Liver (tissue), 9 donors: ENCODE measurements around the gene CNIH3. TPM values are rescaled to one million over a fixed set of nuclear protein-coding genes. Genes with fewer than 3 reads are reported as not detected.

Experiments
- DNase-seq: peaks from one replicate; pipeline ENCODE4 v3.0.0-alpha.2; 2017; ENCODE audit warnings: low spot score
- H3K27ac ChIP-seq, 2 donors: one replicate each; pipeline ENCODE4 v1.7.0; 2013; ENCODE audit warnings: inconsistent platforms in 2 of 2, low read length in 2 of 2, control low read depth in 1 of 2, low read depth in 1 of 2, mild to moderate bottlenecking in 1 of 2
- H3K27me3 ChIP-seq, 4 donors: one replicate each; pipeline versions ENCODE4 v1.6.1 to v1.7.0; 2013; ENCODE audit warnings: low read length in 3 of 4, inconsistent platforms in 1 of 4, mild to moderate bottlenecking in 1 of 4, moderate library complexity in 1 of 4; ENCODE audit not compliant: control insufficient read depth in 4 of 4, insufficient read depth in 4 of 4
- H3K36me3 ChIP-seq, 4 donors: one replicate each; pipeline versions ENCODE4 v1.6.1 to v1.7.0; 2013; ENCODE audit warnings: low read length in 3 of 4, mild to moderate bottlenecking in 3 of 4, low read depth in 1 of 4, moderate library complexity in 1 of 4; ENCODE audit not compliant: control insufficient read depth in 4 of 4, insufficient read depth in 3 of 4
- H3K4me1 ChIP-seq, 4 donors: one replicate each; pipeline versions ENCODE4 v1.6.1 to v1.7.0; 2013; ENCODE audit warnings: low read length in 3 of 4, mild to moderate bottlenecking in 3 of 4, moderate library complexity in 1 of 4; ENCODE audit not compliant: control insufficient read depth in 4 of 4, insufficient read depth in 4 of 4
- H3K4me3 ChIP-seq, 3 donors: one replicate each; pipeline versions ENCODE4 v1.6.1 to v1.7.0; 2013; ENCODE audit warnings: low read length in 3 of 3, control low read depth in 1 of 3, low read depth in 1 of 3, mild to moderate bottlenecking in 1 of 3
- H3K9ac ChIP-seq, 2 donors: one replicate each; pipeline ENCODE4 v1.7.0; 2013; ENCODE audit warnings: low read length in 2 of 2, mild to moderate bottlenecking in 2 of 2, moderate library complexity in 2 of 2, control low read depth in 1 of 2, low read depth in 1 of 2
- H3K9me3 ChIP-seq, 4 donors: one replicate each; pipeline versions ENCODE4 v1.6.1 to v1.7.0; 2013; ENCODE audit warnings: low read length in 3 of 4; ENCODE audit not compliant: control insufficient read depth in 4 of 4
- CTCF ChIP-seq: fragments of 150-350 bp; IDR thresholded peaks from 2 replicates; pipeline ENCODE4 v1.5.1; 2017; ENCODE audit warnings: improper control_type of control experiment, low read depth, low read length; ENCODE audit not compliant: missing input control
- EGR1 ChIP-seq, 2 donors: IDR thresholded peaks; 2 replicates each; pipeline ENCODE4 v1.6.1; 2016 to 2018; ENCODE audit warnings: antibody characterized with exemption in 2 of 2, low read depth in 2 of 2
- FOXA1 ChIP-seq: IDR thresholded peaks from 2 replicates; pipeline ENCODE4 v1.6.1; 2016; ENCODE audit warnings: antibody characterized with exemption
- FOXA2 ChIP-seq: IDR thresholded peaks from 2 replicates; pipeline ENCODE4 v1.6.1; 2016; ENCODE audit warnings: antibody characterized with exemption
- GABPA ChIP-seq, 2 donors: IDR thresholded peaks in 1 of 2; conservative IDR thresholded peaks in 1 of 2; 2 replicates each; pipeline ENCODE4 v1.6.1; 2016; ENCODE audit warnings: antibody characterized with exemption in 2 of 2, mild to moderate bottlenecking in 1 of 2, moderate library complexity in 1 of 2
- HNF4A ChIP-seq, 2 donors: conservative IDR thresholded peaks; 2 replicates each; pipeline ENCODE4 v1.6.1; 2016; ENCODE audit warnings: antibody characterized with exemption in 2 of 2, mild to moderate bottlenecking in 2 of 2
- HNF4G ChIP-seq: IDR thresholded peaks from 2 replicates; pipeline ENCODE4 v1.6.1; 2016; ENCODE audit warnings: antibody characterized with exemption
- JUND ChIP-seq, 2 donors: IDR thresholded peaks; 2 replicates each; pipeline ENCODE4 v1.6.1; 2016; ENCODE audit warnings: antibody characterized with exemption in 2 of 2
- MAX ChIP-seq: IDR thresholded peaks from 2 replicates; pipeline ENCODE4 v1.6.1; 2016; ENCODE audit warnings: antibody characterized with exemption
- NR2F2 ChIP-seq: IDR thresholded peaks from 2 replicates; pipeline ENCODE4 v1.6.1; 2016; ENCODE audit warnings: antibody characterized with exemption
- RAD21 ChIP-seq, 2 donors: IDR thresholded peaks; 2 replicates each; pipeline ENCODE4 v1.6.1; 2016; ENCODE audit warnings: antibody characterized with exemption in 2 of 2, mild to moderate bottlenecking in 2 of 2
- REST ChIP-seq: IDR thresholded peaks from 2 replicates; pipeline ENCODE4 v1.6.1; 2016; ENCODE audit warnings: antibody characterized with exemption, mild to moderate bottlenecking
- RXRA ChIP-seq, 2 donors: IDR thresholded peaks; 2 replicates each; pipeline ENCODE4 v1.6.1; 2017 to 2018; ENCODE audit warnings: antibody characterized with exemption in 2 of 2, mild to moderate bottlenecking in 1 of 2
- SP1 ChIP-seq: IDR thresholded peaks from 2 replicates; pipeline ENCODE4 v1.6.1; 2018; ENCODE audit warnings: antibody characterized with exemption, mild to moderate bottlenecking
- TAF1 ChIP-seq: conservative IDR thresholded peaks from 2 replicates; pipeline ENCODE4 v1.6.1; 2016; ENCODE audit warnings: antibody characterized with exemption, mild to moderate bottlenecking
- YY1 ChIP-seq: IDR thresholded peaks from 2 replicates; pipeline ENCODE4 v1.6.1; 2016; ENCODE audit warnings: antibody characterized with exemption, mild to moderate bottlenecking
- WGBS: extraction: QIAGEN DNeasy Blood & Tissue Kit; methylation state at CpG from one replicate; pipeline ENCODE4 v1.1.7; 2013; 5-methylcytosine and 5-hydroxymethylcytosine counted together
- polyA plus RNA-seq, 2 donors: library from polyadenylated mRNA; stranded (reverse) in 1 of 2; unstranded in 1 of 2; fragments of 200-250 nt in 1 of 2; fragments of >200 nt in 1 of 2; fragmentation: Nextera tagmentation in 1 of 2; extraction: Ambion mirVana in 1 of 2; gene quantifications; one replicate each; pipeline versions ENCODE4 v1.2.1 to v1.2.3, GENCODE V29; 2013 to 2015
- total RNA-seq, 2 donors: library from RNA; depleted of rRNA; stranded (reverse); fragments of >200 nt; gene quantifications; one replicate each; pipeline ENCODE4 v1.2.3, GENCODE V29; 2014
- donor health status: healthy.
- donor health status: healthy.
- donor health status: healthy.
- donor health status: healthy.
- donor health status: healthy.

Gene CNIH3
- total and polyA plus RNA-seq, 4 donors, result 0.39 to 1.0 (median 0.93) TPM

GRCh38 chr1:224670506-224670905, 54.4 kb downstream of the CNIH3 start (continued):
- TF ChIP-seq REST, result no peak
- no peak for TF ChIP-seq YY1
- TF ChIP-seq RXRA (IDR thresholded peaks at IDR 0.05), result no peak
- TF ChIP-seq HNF4A (conservative IDR thresholded peaks at IDR 0.05), result no peak
- no peak for TF ChIP-seq SP1
- no peak for TF ChIP-seq FOXA2

GRCh38 chr1:224671076-224671475, 55.0 kb downstream of the CNIH3 start:
- H3K9me3 ChIP-seq, result no peaks in the 10 kb centered on the region
- H3K36me3 ChIP-seq, result no peaks in the 10 kb centered on the region
- no peak overlapping the region for H3K4me3 ChIP-seq
- 76% methylated on average over 1 of the region's 1 CpG for WGBS
- no peaks in the 10 kb centered on the region for H3K4me1 ChIP-seq
- no peak for DNase-seq
- no peak overlapping the region for H3K9ac ChIP-seq
- no peak for TF ChIP-seq RXRA (IDR thresholded peaks at IDR 0.05)
- no peak for TF ChIP-seq SP1
- no peak overlapping the region for H3K27ac ChIP-seq
- no peaks in the 10 kb centered on the region for H3K27me3 ChIP-seq

- Histone ChIP-seq H3K9me3 (no peaks in the 10 kb centered on the region), H3K36me3 (no peaks in the 10 kb centered on the region), H3K27ac (no peak overlapping the region), H3K4me1 (no peaks in the 10 kb centered on the region), H3K27me3 (no peaks in the 10 kb centered on the region), H3K9ac (no peak overlapping the region), H3K4me3 (no peak overlapping the region)
- 79% methylated on average over 4 of the region's 4 CpGs for WGBS
- TF ChIP-seq GABPA (IDR thresholded peaks at IDR 0.05 in 1 of 2, conservative IDR thresholded peaks at IDR 0.05 in 1 of 2) (no peak), SP1 (no peak), MAX (no peak), FOXA1 (no peak), HNF4G (no peak), HNF4A (conservative IDR thresholded peaks at IDR 0.05) (no peak), JUND (IDR thresholded peaks at IDR 0.05) (no peak), FOXA2 (no peak), RXRA (IDR thresholded peaks at IDR 0.05) (no peak), REST (no peak), TAF1 (no peak), CTCF (no peak), EGR1 (IDR thresholded peaks at IDR 0.05; ENCODE audit: low read depth in 2 of 2) (no peak), NR2F2 (no peak), RAD21 (IDR thresholded peaks at IDR 0.05) (no peak)
- DNase-seq, result no peak
These were observed 57.0 kb downstream of the CNIH3 start for GRCh38 chr1:224673141-224673540.
